ENCODE results near the gene HMG20A.
"Not testable (repeated sequence)": the region's sequence is repeated elsewhere in the genome, so short reads cannot be mapped to it uniquely, and the experiment has no call there.

HMG20A gene

GRCh38 chr15:77409259-77410156, 11.2 kb upstream of the HMG20A start:
- FAIRE-seq: peak; percentile 56

- FAIRE-seq: not testable (repeated sequence)
Measured at GRCh38 chr15:77410157-77410500, 10.6 kb upstream of the HMG20A start.

GRCh38 chr15:77410701-77411618, 9.7 kb upstream of the HMG20A start:
- peak; percentile 13 for FAIRE-seq

- FAIRE-seq: no peak
Measured at GRCh38 chr15:77411619-77411976, 9.1 kb upstream of the HMG20A start.

DNA sequence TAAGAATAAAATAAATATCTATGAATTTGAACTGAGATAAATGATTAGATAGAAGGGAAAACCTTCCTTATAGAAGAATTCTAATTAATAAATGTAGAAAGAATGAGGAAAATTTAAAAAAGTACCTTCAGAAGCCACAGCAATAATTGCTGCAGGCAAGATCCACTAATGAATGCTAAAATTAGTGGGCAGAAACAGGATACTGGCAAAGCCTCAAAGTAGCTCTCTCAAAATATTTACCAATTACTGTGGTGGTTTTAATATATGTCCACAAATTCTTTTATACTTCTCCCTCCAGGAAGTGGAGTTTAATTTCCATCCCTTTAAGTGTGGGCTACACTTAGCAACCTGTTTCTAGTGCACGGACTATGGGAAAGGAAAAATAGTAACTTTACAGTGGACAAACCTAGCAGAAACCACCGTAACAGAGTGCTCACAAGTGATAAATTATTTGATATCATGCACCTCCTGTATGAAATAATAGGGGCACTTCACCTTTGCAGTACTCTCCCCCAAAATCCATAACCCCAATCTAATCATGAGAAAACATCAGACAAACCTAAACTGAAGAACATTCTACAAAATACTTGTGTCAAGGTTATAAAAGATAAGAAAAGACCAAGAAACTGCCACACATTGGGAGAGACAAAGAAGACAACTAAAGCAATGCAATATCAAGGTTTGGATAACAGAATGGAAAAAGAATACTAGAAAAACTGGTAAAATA, 7.6 kb upstream of the HMG20A start:
- FAIRE-seq: no peak

DNA sequence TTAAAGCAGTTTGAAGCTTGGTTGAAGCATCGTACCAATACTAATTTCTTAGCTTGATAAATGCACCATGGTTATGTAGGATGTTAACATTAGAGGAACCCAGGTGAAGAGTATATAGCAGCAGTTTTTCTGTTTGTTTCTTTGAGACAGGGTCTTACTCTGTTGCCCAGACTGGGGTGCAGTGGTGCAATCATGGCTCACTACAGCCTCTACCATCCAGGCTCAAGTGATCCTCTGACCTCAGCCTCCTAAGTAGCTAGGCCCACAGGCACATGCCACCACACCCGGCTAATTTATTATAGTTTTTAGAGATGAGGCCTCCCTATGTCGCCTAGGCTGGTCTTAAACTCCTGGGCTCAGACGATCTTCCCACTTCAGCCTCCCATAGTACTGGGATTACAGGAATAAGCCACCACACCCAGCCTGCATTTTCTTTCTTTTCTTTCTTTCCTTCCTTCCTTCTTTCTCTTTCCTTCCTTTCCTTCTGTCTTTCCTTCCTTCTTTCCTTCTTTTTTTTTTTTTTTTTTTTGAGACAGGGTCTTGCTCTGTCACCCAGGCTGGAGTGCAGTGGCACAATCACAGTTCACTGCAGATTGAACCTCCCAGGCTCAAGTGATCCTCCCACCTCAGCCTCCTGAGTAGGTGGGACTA, 6.9 kb upstream of the HMG20A start:
- FAIRE-seq: no peak

DNA sequence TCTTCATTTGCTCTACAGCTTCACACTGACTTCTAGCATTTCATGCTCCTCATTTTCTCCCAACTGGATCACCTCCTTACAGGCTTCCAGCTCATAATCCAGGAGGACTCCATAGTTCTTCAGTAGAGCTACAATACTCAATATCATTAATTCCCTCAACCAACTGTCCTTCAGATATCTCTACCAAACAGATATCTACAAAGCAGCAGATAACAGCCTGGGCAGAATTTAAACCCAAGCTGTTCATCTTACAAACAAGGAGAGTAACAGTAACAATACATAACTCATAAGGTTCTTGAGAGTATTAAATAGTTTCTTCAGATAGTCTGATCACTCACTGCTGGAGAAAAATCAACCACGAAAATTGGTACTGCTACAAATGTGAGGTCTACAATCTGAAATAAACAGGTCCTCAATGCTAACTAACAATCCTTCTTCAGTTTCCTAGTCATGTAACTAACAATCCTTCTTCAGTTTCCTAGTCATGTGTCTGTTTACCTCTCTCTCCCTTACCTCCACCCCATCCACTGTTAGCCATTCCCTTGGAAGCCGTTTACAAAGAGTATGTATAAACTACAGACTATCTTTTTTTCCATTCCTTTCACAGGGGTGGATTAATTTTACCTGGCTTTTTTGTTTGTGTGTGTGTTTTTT, 5.8 kb upstream of the HMG20A start:
- no peak for FAIRE-seq

DNA sequence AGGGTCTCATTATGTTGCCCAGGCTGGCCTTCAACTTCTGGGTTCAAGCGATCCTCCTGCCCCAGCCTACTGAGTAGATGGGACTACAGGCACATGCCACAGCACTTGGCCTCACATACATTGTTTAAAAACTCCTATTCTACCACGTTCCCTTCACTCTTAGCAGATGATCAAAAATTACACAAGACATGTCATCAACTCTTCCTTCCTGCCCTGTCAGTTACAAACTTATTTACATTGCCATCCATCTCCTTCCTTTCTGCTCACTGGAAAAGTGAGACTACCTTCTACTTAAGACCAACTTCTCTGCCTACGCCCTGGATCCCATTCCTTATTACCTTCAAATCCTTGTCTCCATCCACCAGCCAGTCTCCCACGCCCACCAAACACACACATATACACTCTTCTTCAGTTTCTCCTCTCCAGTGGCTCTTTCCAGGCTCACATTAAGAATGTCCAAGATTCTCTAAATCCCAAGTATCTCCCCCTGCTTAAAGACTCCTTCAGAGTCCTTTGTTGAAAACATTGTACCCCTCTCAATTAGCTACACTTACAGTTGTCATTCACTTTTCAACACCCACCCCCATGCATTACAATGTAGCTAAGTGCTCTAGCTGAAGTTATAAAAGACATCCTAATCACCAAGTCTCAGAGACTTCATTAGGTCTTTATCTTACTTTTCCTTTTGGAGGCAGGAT, 5.1 kb upstream of the HMG20A start:
- FAIRE-seq: no peak

DNA sequence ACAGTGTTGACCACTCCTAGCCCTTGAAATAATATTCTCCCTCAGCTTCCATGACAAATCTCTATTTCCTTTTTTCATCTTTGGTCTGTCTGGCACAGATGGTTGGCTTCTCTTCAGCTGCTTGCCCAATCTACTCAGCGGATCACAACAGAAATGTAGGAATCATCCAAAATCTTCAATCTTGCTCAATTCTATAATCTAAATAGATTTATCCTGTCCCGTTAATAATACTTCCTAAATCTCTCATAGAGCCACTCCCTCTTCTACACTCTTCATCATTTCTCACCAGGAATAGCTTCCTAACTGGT, 4.6 kb upstream of the HMG20A start:
- no peak for FAIRE-seq

DNA sequence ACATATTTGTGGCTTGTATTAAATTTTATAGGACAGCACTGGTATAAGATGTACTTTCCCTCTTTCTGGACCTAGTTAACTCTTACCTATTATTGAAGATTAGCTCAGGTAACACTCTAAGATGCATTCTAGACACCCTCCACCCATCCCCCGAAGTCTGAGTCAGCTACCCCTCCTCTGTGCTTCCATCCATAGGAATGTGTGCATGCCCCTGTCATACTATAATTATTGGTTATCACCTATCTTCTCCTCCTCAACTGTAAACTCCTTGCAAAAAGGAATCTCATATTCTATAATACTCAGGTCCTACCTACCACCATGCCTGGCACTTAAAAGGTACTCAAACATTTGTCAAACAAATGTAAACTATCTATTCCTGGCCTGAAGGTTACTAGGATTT, 3.7 kb upstream of the HMG20A start:
- FAIRE-seq: no peak

DNA sequence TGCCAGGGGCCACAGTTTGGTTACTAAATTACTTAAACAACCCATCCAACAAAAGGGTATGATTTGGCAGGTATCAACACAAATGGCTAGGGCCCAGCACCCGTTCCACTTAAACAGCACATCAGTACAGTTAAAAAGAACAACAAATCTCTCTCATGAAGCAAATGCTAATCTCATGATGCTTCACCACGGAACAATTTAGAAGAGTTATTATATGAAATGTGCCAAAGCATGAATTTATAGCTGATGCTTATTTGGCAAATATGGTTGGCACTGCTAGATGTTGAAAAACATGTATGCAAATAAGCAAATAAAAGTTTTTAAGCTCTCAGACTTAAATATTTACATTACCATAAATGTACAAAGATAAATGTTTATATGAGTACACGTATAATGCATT, 3.1 kb upstream of the HMG20A start:
- FAIRE-seq: no peak

- no peak for FAIRE-seq
Measured at GRCh38 chr15:77418391-77418965, 2.2 kb upstream of the HMG20A start.

- no peak for FAIRE-seq
Measured at GRCh38 chr15:77418966-77419835, 1.5 kb upstream of the HMG20A start.

DNA sequence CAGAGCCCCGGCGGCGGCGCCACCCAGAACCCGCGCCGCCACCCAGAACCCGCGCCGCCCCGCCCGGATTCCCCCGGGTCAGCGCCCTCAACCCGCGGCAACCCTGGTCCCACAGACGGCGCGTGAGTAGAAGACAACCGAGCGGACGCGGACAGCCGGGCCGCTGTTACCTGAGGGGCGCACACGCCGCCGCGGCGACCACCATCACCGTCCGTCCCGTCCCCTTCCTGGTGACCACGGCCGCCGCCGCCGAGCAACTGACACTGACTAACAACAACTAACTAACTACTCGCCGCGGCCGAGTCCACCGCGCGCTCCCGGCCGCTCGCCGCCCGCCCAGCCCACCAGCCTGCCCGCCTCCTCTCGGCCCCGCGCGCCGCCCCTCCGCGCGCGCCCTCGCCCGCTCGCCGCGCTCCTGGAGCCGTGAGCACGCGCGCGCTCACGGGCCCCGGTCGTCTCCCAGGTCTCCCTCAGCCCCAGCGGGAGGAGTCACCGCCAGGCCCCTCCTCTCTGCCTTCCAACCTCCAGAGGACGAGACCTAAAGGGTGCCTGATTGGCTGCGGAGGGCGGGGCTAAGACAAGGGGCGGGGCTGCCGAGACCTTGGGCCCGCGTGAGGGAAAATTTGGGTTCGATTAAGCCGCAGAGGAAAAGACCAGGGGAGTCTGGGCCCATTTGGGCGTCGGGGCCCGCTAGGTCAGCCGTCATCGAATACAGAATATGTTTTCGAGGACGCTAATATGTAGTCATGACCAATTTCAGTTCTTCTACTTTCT, 665 bp upstream of the HMG20A start, which contains the start of gene PEAK1:
Gene PEAK1, minus strand, starts transcription at position 269 of the 774 bp plus-strand sequence. CDS start 238,178 bp downstream, outside the sequence.
- FAIRE-seq: no peak

DNA sequence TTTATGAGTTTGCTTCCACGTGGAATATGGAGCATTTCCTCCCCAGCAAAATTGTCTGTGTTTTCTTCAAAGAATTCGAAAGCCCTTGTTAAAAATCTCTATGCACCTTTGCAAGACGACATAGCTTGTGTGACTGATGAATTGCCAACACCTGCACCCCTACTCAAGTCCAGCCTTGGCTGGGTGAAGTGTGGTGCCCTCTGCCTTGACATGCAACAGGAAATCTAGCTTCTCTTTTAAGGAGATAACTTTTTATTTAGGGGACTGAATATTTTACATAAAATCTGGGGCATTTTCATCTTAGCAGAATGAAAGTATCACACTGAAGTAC, 647 bp downstream of the HMG20A start:
- no peak for FAIRE-seq

- no peak for FAIRE-seq
Measured at GRCh38 chr15:77425104-77425503, 4.4 kb downstream of the HMG20A start.

DNA sequence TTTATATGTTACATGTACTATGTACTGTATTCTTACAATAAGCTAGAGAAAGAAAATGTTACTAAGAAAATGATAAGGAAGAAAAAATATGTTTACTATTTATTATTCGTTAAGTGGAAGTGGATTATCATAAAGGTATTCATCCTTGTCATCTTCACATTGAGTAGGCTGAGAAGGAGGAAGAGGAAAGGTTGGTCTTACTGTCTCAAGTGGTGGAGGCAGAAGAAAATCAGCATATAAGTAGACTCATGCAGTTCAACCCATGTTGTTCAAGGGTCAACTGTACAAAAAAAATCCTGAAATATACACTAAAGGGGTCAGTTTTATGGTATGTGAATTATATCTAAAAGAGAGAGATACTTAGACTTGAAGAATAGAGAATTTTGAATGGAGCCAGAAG, 5.7 kb downstream of the HMG20A start:
- no peak for FAIRE-seq

- FAIRE-seq: no peak
Measured at GRCh38 chr15:77426871-77427270, 6.2 kb downstream of the HMG20A start.

GRCh38 chr15:77430213-77430612, 9.5 kb downstream of the HMG20A start:
- no peak for FAIRE-seq

DNA sequence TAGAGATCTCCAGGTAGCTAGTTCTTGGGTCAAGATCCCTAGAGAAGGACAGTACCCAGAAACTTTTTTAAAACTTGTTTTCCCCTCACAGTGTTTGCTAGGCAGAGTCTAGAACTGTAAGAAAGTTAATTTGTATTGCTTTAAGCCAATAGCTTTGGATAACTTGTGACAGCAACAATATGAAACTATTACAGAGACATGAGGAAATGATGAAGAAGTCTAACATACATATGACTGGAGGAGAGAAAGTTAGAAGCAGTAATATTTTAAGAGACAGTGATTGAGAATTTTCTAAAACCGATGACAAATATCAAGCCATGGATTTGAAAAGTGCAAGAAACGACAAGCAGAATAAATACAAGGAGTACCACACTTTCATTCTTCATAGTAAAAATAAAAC, 10.0 kb downstream of the HMG20A start:
- FAIRE-seq: no peak

All from islet of Langerhans (tissue), 1 donor.